SKM-1 (cell line): ENCODE measurements around the gene USP7.
"Not testable (repeated sequence)": the region's sequence is repeated elsewhere in the genome, so short reads cannot be mapped to it uniquely, and the experiment has no call there.

Source experiments
- DNase-seq: peaks from one replicate; lab custom pipeline; 2025; ENCODE audit not compliant: unreplicated experiment; lab: John Stamatoyannopoulos, UW

Gene USP7

GRCh38 chr16:8975039-8975438, 11.3 kb upstream of the USP7 start:
- no peak for DNase-seq

- DNase-seq = no peak
These were observed 9.3 kb upstream of the USP7 start for GRCh38 chr16:8972843-8973586.

GRCh38 chr16:8971416-8971815, 7.7 kb upstream of the USP7 start:
- DNase-seq = no peak

GRCh38 chr16:8969202-8969897, 5.6 kb upstream of the USP7 start:
- DNase-seq = not testable (repeated sequence)

GRCh38 chr16:8968054-8968453, 4.3 kb upstream of the USP7 start:
- DNase-seq = not testable (repeated sequence)

GRCh38 chr16:8967132-8967821, 3.6 kb upstream of the USP7 start:
- no peak for DNase-seq

GRCh38 chr16:8966817-8967131, 3.1 kb upstream of the USP7 start:
- no peak for DNase-seq

- no peak for DNase-seq
These were observed 756 bp upstream of the USP7 start for GRCh38 chr16:8964462-8964861.

- DNase-seq = no peak
These were observed 491 bp downstream of the USP7 start for GRCh38 chr16:8963010-8963820.

- DNase-seq = no peak
These were observed 1.2 kb downstream of the USP7 start for GRCh38 chr16:8962393-8963009.

- DNase-seq = no peak
These were observed 1.8 kb downstream of the USP7 start for GRCh38 chr16:8961811-8962390.

- DNase-seq = no peak
These were observed 3.0 kb downstream of the USP7 start for GRCh38 chr16:8960788-8961109.

- no peak for DNase-seq
These were observed 3.6 kb downstream of the USP7 start for GRCh38 chr16:8959921-8960787.

GRCh38 chr16:8958344-8959167, 5.2 kb downstream of the USP7 start:
- no peak for DNase-seq

GRCh38 chr16:8957509-8958157, 6.1 kb downstream of the USP7 start:
- no peak for DNase-seq

- DNase-seq = peak; percentile 33
These were observed 6.7 kb downstream of the USP7 start for GRCh38 chr16:8957063-8957397.

GRCh38 chr16:8956265-8957062, 7.2 kb downstream of the USP7 start:
- DNase-seq = no peak

- no peak for DNase-seq
These were observed 7.9 kb downstream of the USP7 start for GRCh38 chr16:8955828-8956227.
